Activated B cell treated with CpG ODN at 0.5 μM for 24 hours (primary cell): ENCODE measurements around the gene SFTPB. TPM values are rescaled to one million over a fixed set of nuclear protein-coding genes. Genes with fewer than 3 reads are reported as not detected.

Source experiments
- ATAC-seq: fragments of 200-7000 bp; cut with Tn5 transposase; one replicate; pipeline ENCODE4 v1.10.0; 2021; ENCODE audit warnings: low read depth, mild to moderate bottlenecking, moderate library complexity
- CTCF ChIA-PET: fragments of 350-600 bp; sonication (Branson Sonifier 250); formaldehyde crosslinking; loops from one replicate; lab custom pipeline; 2021; ENCODE audit warnings: antibody characterized with exemption; lab: Charles Lee
- POLR2A ChIA-PET: fragments of 350-600 bp; sonication (Branson Sonifier 250); formaldehyde crosslinking; loops from one replicate; lab custom pipeline; 2021; ENCODE audit warnings: antibody characterized with exemption; lab: Charles Lee
- DNase-seq: peaks from one replicate; pipeline ENCODE4 v3.0.0; 2022
- H3K27ac Mint-ChIP-seq: one replicate; pipeline ENCODE4 v1.8.0; 2020; ENCODE audit warnings: mixed read lengths
- H3K27me3 Mint-ChIP-seq: one replicate; pipeline ENCODE4 v1.8.0; 2021; ENCODE audit warnings: mixed read lengths
- H3K36me3 Mint-ChIP-seq: one replicate; pipeline ENCODE4 v1.8.0; 2021; ENCODE audit warnings: low read depth, mixed read lengths
- H3K4me1 Mint-ChIP-seq: one replicate; pipeline ENCODE4 v1.8.0; 2021; ENCODE audit warnings: mixed read lengths
- H3K4me3 Mint-ChIP-seq: one replicate; pipeline ENCODE4 v1.8.0; 2020; ENCODE audit warnings: mild to moderate bottlenecking, mixed read lengths
- H3K9me3 Mint-ChIP-seq: one replicate; pipeline ENCODE4 v1.8.0; 2020; ENCODE audit warnings: mixed read lengths
- intact Hi-C: fragments of 100-400 bp; cut with micrococcal nuclease; formaldehyde crosslinking; loops from one replicate; pipeline ENCODE4 v1.15.1; 2024
- total RNA-seq: library from RNA; stranded (reverse); gene quantifications from 2 replicates; pipeline ENCODE4 v1.2.3, GENCODE V29; 2022
- TF ChIP-seq, protein P1 (sequence below): fragments of 200-600 bp; IDR thresholded peaks from one replicate; pipeline ENCODE4 v1.8.0; 2022; ENCODE audit warnings: antibody characterized with exemption, mild to moderate bottlenecking

The SFTPB gene
- total RNA-seq, 1 donor from 2014 or later, result not detected

GRCh38 chr2:85613717-85614515 lies 54.1 kb downstream of the SFTPB start:
- POLR2A ChIA-PET, result interaction anchor here (0.6 to 3.3 kb wide), 4 partner anchors 12 to 601 kb away, joined by 3 to 28 read pairs (median 6); partner anchors contain the start of genes MAT2A and TMEM150A
- H3K4me3 Mint-ChIP-seq, result no peak overlapping the region
- ATAC-seq, result no peak
- H3K9me3 Mint-ChIP-seq, result no peaks in the 10 kb centered on the region
- H3K4me1 Mint-ChIP-seq, result peaks cover 45% of the 10 kb centered on the region
- CTCF ChIA-PET, result no interaction called here
- no peak for DNase-seq
- TF ChIP-seq, protein P1, sequence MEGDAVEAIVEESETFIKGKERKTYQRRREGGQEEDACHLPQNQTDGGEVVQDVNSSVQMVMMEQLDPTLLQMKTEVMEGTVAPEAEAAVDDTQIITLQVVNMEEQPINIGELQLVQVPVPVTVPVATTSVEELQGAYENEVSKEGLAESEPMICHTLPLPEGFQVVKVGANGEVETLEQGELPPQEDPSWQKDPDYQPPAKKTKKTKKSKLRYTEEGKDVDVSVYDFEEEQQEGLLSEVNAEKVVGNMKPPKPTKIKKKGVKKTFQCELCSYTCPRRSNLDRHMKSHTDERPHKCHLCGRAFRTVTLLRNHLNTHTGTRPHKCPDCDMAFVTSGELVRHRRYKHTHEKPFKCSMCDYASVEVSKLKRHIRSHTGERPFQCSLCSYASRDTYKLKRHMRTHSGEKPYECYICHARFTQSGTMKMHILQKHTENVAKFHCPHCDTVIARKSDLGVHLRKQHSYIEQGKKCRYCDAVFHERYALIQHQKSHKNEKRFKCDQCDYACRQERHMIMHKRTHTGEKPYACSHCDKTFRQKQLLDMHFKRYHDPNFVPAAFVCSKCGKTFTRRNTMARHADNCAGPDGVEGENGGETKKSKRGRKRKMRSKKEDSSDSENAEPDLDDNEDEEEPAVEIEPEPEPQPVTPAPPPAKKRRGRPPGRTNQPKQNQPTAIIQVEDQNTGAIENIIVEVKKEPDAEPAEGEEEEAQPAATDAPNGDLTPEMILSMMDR, result no peak
- intact Hi-C loops, result loop anchor here (5.0 kb wide), 1 partner anchor 583 kb away; the partner anchor contains the start of genes IMMT and MRPL35
- H3K27me3 Mint-ChIP-seq, result no peaks in the 10 kb centered on the region
- peaks cover 23% of the 10 kb centered on the region for H3K36me3 Mint-ChIP-seq
- no peak overlapping the region for H3K27ac Mint-ChIP-seq

DNA sequence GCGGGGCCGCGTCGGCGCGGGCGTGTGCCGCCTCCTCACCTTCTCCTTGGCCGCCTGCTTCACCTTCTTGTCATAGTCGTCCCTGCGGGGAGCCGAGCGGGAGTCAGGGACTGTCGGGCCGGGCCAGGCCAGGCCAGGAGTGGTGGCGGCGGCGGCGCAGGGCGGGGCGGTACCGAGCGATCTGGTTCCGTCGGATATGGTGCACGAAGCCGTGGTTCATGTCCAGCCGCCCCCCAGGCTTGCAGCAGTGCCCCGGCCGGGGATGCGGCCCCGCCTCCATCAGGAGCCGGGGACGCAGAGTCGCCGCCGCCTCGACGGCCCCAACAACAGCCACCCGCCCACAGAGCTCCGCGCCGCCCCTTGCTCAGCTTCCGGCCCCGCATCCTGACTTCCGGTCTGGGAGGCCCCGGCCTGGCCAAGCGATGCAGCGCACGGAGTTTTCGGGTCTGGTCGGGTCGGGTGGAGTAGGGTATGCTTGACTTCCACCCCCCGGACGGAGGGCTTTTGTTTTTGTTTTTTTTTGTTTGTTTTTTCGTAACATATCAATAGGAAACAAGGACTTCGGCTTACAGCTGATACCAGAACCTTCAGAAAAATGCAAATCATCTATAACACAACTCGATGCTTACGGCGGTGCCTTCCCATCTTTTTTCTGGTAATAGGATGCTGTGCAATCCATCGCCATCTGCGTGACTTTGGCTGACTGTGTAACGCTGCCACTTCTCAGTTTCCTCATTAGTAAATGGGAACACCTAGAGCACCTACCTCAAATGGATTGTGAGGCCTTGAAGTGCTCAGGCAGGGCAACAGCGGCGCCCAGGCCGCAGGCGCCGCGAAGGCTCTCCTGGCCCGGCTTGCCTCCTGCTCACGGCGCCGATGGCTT lies 56.1 kb downstream of the SFTPB start, which contains the start of gene C2orf68:
C2orf68 (minus strand) TSS at position 362 of the 883 bp plus-strand sequence; CDS start at position 280, 82 bp downstream.
- DNase-seq, result peak; percentile 81
- H3K4me1 Mint-ChIP-seq, result peaks cover 39% of the 10 kb centered on the region
- TF ChIP-seq, protein P1, result no peak
- no peaks in the 10 kb centered on the region for H3K9me3 Mint-ChIP-seq
- peaks cover 32% of the 10 kb centered on the region for H3K36me3 Mint-ChIP-seq
- ChIA-PET CTCF (interaction anchor here (1.0 to 1.5 kb wide), 3 partner anchors 17 to 60 kb away, joined by 3 to 8 read pairs (median 4); no protein-coding TSS in a partner anchor), POLR2A (interaction anchor here (0.7 to 3.3 kb wide), 17 partner anchors 10 to 428 kb away, joined by 3 to 28 read pairs (median 6); partner anchors contain the start of genes ELMOD3, GGCX, MAT2A and RETSAT)
- H3K27me3 Mint-ChIP-seq, result no peaks in the 10 kb centered on the region
- peak within 1 kb of the TSS; percentile 91 for H3K27ac Mint-ChIP-seq
- intact Hi-C loops, result loop anchor here (1.0 to 5.0 kb wide), 3 partner anchors 10 to 585 kb away; partner anchors contain the start of genes GGCX, IMMT, MRPL35 and TMEM150A
- peak within 1 kb of the TSS; percentile 98 for H3K4me3 Mint-ChIP-seq
- peak; percentile 73 for ATAC-seq

DNA sequence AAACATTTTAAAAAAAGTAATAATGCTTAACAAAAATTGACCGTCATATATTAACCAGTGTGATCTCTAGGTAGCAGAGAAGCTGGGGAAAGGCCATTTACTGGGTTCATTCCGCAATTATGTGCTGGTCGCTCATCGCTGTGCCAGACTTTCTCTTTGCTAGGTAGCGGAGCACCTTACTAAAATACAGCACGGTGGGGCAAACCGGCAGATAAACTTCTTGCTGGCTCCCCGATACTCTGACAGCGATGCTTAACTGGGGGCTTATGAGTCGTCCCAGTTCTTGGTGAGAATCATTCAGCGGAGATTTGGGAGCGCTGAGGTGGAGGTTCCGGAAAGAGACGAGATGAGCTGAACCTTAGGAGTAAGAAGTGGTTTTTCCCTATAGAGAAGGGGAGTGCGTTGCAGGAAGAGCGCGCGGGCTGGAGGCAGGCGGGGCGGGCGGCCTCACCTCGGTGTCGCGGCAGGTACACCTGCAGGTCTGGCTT lies 56.7 kb downstream of the SFTPB start:
- ATAC-seq (no peak), DNase-seq (no peak)
- Mint-ChIP-seq H3K4me3 (peak overlapping the region; percentile 98), H3K36me3 (peaks cover 35% of the 10 kb centered on the region), H3K27ac (peak overlapping the region; percentile 91), H3K27me3 (no peaks in the 10 kb centered on the region), H3K9me3 (no peaks in the 10 kb centered on the region), H3K4me1 (peaks cover 37% of the 10 kb centered on the region)
- TF ChIP-seq, protein P1, result no peak
- intact Hi-C loops, result loop anchor here (5.0 kb wide), 1 partner anchor 586 kb away; the partner anchor contains the start of genes IMMT and MRPL35
- CTCF ChIA-PET, result interaction anchor here (1.0 to 1.5 kb wide), 3 partner anchors 17 to 59 kb away, joined by 3 to 8 read pairs (median 4); no protein-coding TSS in a partner anchor
- POLR2A ChIA-PET, result interaction anchor here (0.7 to 3.3 kb wide), 17 partner anchors 9 to 495 kb away, joined by 3 to 28 read pairs (median 6); partner anchors contain the start of genes ELMOD3, GGCX, MAT2A and PTCD3

Other genes starting within 250 kb of the SFTPB start
- gene SH2D6, start 249.5 kb downstream of the SFTPB start, total RNA-seq, result 0.83 and 1.6 TPM in 2 replicates
- gene MAT2A, start 129.0 kb downstream of the SFTPB start, total RNA-seq, result 228 and 265 TPM in 2 replicates
- gene GGCX, start 106.7 kb downstream of the SFTPB start, total RNA-seq, result 30.0 and 30.7 TPM in 2 replicates
- 128 and 145 TPM in 2 replicates for gene VAMP8, start 90.6 kb downstream of the SFTPB start, total RNA-seq
- 8.8 and 11.4 TPM in 2 replicates for gene VAMP5, start 83.8 kb downstream of the SFTPB start, total RNA-seq
- gene RNF181, start 72.5 kb downstream of the SFTPB start, total RNA-seq, result 104 and 108 TPM in 2 replicates
- gene TMEM150A, start 65.5 kb downstream of the SFTPB start, total RNA-seq, result 13.2 and 15.0 TPM in 2 replicates
- gene C2orf68, start 56.1 kb downstream of the SFTPB start, total RNA-seq, result 49.7 and 61.5 TPM in 2 replicates
- 57.8 and 64.1 TPM in 2 replicates for gene USP39, start 52.0 kb downstream of the SFTPB start, total RNA-seq
- gene GNLY, start 26.2 kb upstream of the SFTPB start, total RNA-seq, result 1.8 and 2.3 TPM in 2 replicates
- not detected in 2 replicates for gene ATOH8, start 85.8 kb upstream of the SFTPB start, total RNA-seq
- 56.4 and 70.7 TPM in 2 replicates for gene ST3GAL5, start 220.8 kb upstream of the SFTPB start, total RNA-seq